HepG2 (cell line): ENCODE measurements around the gene GPRASP3.

ENCODE experiments used
- ARHGAP35 ChIP-seq: sonication (generic); formaldehyde crosslinking; IDR thresholded peaks from 2 replicates; pipeline ENCODE4 v1.9.0; 2022; ENCODE audit warnings: mild to moderate bottlenecking, inconsistent platforms, moderate library complexity, missing genetic modification reagents, borderline replicate concordance
- HMG20B ChIP-seq: conservative IDR thresholded peaks from 2 replicates; pipeline ENCODE4 v1.6.1; 2016; ENCODE audit warnings: missing genetic modification reagents, missing compliant biosample characterization
- JUN ChIP-seq: sonication (generic); formaldehyde crosslinking; IDR thresholded peaks from 2 replicates; pipeline ENCODE4 v1.4.0; 2020; ENCODE audit warnings: mild to moderate bottlenecking, missing genetic modification reagents
- KLF9 ChIP-seq: IDR thresholded peaks from 2 replicates; pipeline ENCODE4 v1.6.1; 2016; ENCODE audit warnings: low read depth
- NCOA2 ChIP-seq: sonication (generic); formaldehyde crosslinking; IDR thresholded peaks from 2 replicates; pipeline ENCODE4 v1.8.0; 2022; ENCODE audit warnings: inconsistent platforms
- NFYB ChIP-seq: sonication (generic); formaldehyde crosslinking; IDR thresholded peaks from 2 replicates; pipeline ENCODE4 v1.4.0; 2020; ENCODE audit warnings: missing genetic modification reagents
- POLR2A ChIP-seq, 2 experiments: IDR thresholded peaks; 2 replicates each; pipeline ENCODE4 v1.6.1; 2011; ENCODE audit warnings: low read depth in 2 of 2, low read length in 2 of 2, mild to moderate bottlenecking in 1 of 2, moderate library complexity in 1 of 2; ENCODE audit not compliant: insufficient read depth in 1 of 2
- SIN3A ChIP-seq: IDR thresholded peaks from 2 replicates; pipeline ENCODE4 v1.6.1; 2011; ENCODE audit warnings: low read depth, mild to moderate bottlenecking, control low read depth, low read length, borderline replicate concordance
- SP1 ChIP-seq, 2 experiments: fragments of 450-650 bp in 1 of 2; sonication (generic) in 1 of 2; formaldehyde crosslinking in 1 of 2; IDR thresholded peaks; 2 replicates each; pipeline versions ENCODE4 v1.4.0 to v1.6.1; 2016 to 2020; ENCODE audit warnings: missing genetic modification reagents in 1 of 2
- ZSCAN20 ChIP-seq: sonication (generic); formaldehyde crosslinking; IDR thresholded peaks from 2 replicates; pipeline ENCODE4 v1.4.0; 2020; ENCODE audit warnings: missing genetic modification reagents, mild to moderate bottlenecking, borderline replicate concordance
- TF ChIP-seq, protein P1 (sequence below): sonication (generic); formaldehyde crosslinking; IDR thresholded peaks from 2 replicates; pipeline ENCODE4 v1.5.0; 2020; ENCODE audit warnings: mild to moderate bottlenecking, missing genetic modification reagents, moderate library complexity

DNA sequence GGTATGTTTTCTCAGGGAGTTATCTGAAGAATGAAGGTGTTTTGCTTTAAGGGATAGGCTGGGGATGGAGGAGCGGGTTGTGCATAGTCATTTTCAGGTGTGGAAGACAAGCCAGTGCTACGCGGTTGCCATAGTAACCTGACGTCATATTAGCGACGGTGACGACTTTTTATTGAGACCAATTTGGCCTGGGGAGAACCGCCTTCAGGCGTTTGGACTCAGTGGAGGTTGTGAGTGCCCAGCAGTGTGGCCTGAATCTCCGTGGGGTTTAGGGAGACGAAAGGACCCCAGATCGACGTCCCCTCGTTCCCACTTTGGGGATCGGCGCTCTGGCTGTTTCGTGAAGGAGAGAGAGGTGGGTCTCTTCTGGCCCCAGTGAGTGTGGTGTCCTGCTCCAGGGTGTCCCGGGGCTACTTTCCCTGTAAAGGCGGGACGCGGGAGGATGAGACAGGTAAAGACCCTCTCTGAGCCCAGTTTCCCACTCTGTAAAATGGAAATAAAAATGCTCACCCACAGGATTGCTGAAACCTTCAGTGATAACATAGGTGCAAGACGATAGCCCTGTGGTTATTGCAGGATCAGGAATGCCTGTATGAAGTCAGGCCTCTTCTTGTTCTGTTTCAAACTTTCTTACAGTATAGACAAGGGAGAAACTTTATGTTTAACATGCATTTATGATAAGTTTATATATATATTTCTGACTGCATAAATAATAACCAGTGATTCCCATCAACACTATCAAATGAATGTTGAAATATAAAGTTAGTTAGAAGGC lies 48.6 kb downstream of the GPRASP3 start:
- TF ChIP-seq HMG20B (CRISPR knock-in tag) = no peak
- TF ChIP-seq, protein P1, sequence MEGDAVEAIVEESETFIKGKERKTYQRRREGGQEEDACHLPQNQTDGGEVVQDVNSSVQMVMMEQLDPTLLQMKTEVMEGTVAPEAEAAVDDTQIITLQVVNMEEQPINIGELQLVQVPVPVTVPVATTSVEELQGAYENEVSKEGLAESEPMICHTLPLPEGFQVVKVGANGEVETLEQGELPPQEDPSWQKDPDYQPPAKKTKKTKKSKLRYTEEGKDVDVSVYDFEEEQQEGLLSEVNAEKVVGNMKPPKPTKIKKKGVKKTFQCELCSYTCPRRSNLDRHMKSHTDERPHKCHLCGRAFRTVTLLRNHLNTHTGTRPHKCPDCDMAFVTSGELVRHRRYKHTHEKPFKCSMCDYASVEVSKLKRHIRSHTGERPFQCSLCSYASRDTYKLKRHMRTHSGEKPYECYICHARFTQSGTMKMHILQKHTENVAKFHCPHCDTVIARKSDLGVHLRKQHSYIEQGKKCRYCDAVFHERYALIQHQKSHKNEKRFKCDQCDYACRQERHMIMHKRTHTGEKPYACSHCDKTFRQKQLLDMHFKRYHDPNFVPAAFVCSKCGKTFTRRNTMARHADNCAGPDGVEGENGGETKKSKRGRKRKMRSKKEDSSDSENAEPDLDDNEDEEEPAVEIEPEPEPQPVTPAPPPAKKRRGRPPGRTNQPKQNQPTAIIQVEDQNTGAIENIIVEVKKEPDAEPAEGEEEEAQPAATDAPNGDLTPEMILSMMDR (CRISPR knock-in tag) = no peak
- TF ChIP-seq NCOA2 (CRISPR knock-in tag) = no peak
- no peak for TF ChIP-seq ZSCAN20 (CRISPR knock-in tag)
- peak; percentile 72; the same call in 1 of the 2 replicates for TF ChIP-seq SIN3A
- no peak for TF ChIP-seq JUN (CRISPR knock-in tag)
- peak; percentile 70 to 75 for TF ChIP-seq POLR2A (IDR thresholded peaks at IDR 0.05; ENCODE audit: insufficient read depth in 1 of 2, low read depth in 2 of 2, low read length in 2 of 2)
- TF ChIP-seq NFYB = no peak
- no peak for TF ChIP-seq ARHGAP35 (CRISPR knock-in tag)
- no peak for TF ChIP-seq SP1 (IDR thresholded peaks at IDR 0.05)
- TF ChIP-seq SP1 (CRISPR knock-in tag; IDR thresholded peaks at IDR 0.05) = no peak
- no peak for TF ChIP-seq KLF9 (CRISPR knock-in tag)
